Upper lobe of left lung (tissue), 4 donors: Measurements from ENCODE around the gene CSNK1G2.

Source experiments
- CTCF ChIP-seq, 6 experiments: fragments of 450-650 bp in 4 of 6; fragments of 200-600 bp in 2 of 6; sonication (generic) in 2 of 6; IDR thresholded peaks; one replicate each; pipeline ENCODE4 v1.5.1; 2016 to 2019; ENCODE audit warnings: antibody characterized with exemption in 6 of 6
- EP300 ChIP-seq, 4 donors: sonication (generic); formaldehyde crosslinking; IDR thresholded peaks; one replicate each; pipeline ENCODE4 v1.5.1; 2017; ENCODE audit warnings: antibody characterized with exemption in 4 of 4, control low read depth in 2 of 4
- POLR2A ChIP-seq, 4 donors: fragments of 450-650 bp; IDR thresholded peaks; one replicate each; pipeline ENCODE4 v1.5.1; 2016 to 2017; ENCODE audit warnings: antibody characterized with exemption in 4 of 4, mild to moderate bottlenecking in 2 of 4

GRCh38 chr19:1942934-1943555 lies 2.1 kb downstream of the CSNK1G2 start:
- TF ChIP-seq POLR2A (IDR thresholded peaks at IDR 0.05): no peak
- no peak for TF ChIP-seq CTCF (IDR thresholded peaks at IDR 0.05)
- TF ChIP-seq EP300 (IDR thresholded peaks at IDR 0.05): no peak
